ENCODE results near the gene ROBO1. TPM values are rescaled to one million over a fixed set of nuclear protein-coding genes. Genes with fewer than 3 reads are reported as not detected.

The ROBO1 gene
- total and polyA plus RNA-seq, 2 donors (not counting 3 experiments of a cell fraction or from before 2014, with no cell fraction given): 5.9 to 14.2 TPM

DNA sequence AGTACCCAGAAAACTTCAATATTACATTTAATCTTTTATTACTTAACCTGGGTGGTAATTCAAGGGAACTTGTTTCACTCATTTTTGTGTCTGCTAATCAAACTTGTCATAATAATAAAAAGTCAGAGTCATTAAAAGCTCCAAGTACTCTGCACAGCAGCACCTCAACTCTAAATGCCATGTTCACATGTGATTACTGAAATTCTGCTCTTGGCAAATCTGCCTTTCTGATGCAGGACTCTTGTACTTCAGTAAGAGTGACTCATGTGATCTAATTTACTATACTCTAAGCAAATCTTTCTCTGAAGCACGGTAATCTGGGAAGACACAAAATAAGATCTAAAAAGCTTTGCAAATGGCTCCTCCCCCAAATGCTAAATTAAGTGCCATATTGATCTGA lies 6.4 kb downstream of the ROBO1 start:
- H3K27ac ChIP-seq (ENCODE audit: insufficient read depth, low read depth, low read length): no peak overlapping the region
- no peaks in the 10 kb centered on the region for H3K9me1 ChIP-seq (replicated peaks; ENCODE audit: control insufficient read depth, extremely low read depth, insufficient read depth, low read length)
- H3K9ac ChIP-seq (replicated peaks; ENCODE audit: extremely low read depth, insufficient read depth, low read length): no peak overlapping the region
- CTCF ChIA-PET: no interaction called here
- peaks cover 0 to 5% of the 10 kb centered on the region in 2 experiments for H3K27me3 ChIP-seq (ENCODE audit: control insufficient read depth in 2 of 2, insufficient read depth in 2 of 2, low read length in 2 of 2)
- H3K4me3 ChIP-seq (replicated peaks in 1 of 3; ENCODE audit: insufficient read depth in 1 of 3, low read depth in 1 of 3, low read length in 3 of 3): no peak overlapping the region
- dilution Hi-C loops (cut with MboI; ENCODE audit: extremely low pct_ligation_motif_present, low sequenced_read_pairs): no loop called here
- H3K36me3 ChIP-seq (ENCODE audit: control insufficient read depth in 2 of 2, extremely low read depth in 1 of 2, insufficient read depth in 2 of 2, low read length in 2 of 2): no peaks in the 10 kb centered on the region
- H3K9me3 ChIP-seq (replicated peaks; ENCODE audit: control insufficient read depth, insufficient read depth, low read length): no peaks in the 10 kb centered on the region
- peaks cover 4% of the 10 kb centered on the region for H3K4me1 ChIP-seq (ENCODE audit: control insufficient read depth, extremely low read depth, insufficient read depth, low read length)
- no peak for TF ChIP-seq MAX (IDR thresholded peaks at IDR 0.05; ENCODE audit: insufficient read depth, insufficient read length)
- TF ChIP-seq POLR2AphosphoS5 (IDR thresholded peaks at IDR 0.05; ENCODE audit: insufficient read depth, low read depth, low read length): no peak
- TF ChIP-seq JUN (IDR thresholded peaks at IDR 0.05; ENCODE audit: borderline replicate concordance, insufficient read depth, insufficient read length, low read depth): no peak
- TF ChIP-seq FOS (IDR thresholded peaks at IDR 0.05; ENCODE audit: borderline replicate concordance, insufficient read depth, low read length): no peak
- BruUV-seq (replicated peaks): no TSS peak
- H3K79me2 ChIP-seq (ENCODE audit: control insufficient read depth, insufficient read depth, low read length): no peaks in the 10 kb centered on the region
- no peak overlapping the region for H3K4me2 ChIP-seq (ENCODE audit: insufficient read depth, low read length)
- no peak overlapping the region for H2AFZ ChIP-seq (ENCODE audit: low read depth, low read length)
- intact Hi-C loops (cut with micrococcal nuclease): no loop called here
- no peaks in the 10 kb centered on the region for H4K20me1 ChIP-seq (replicated peaks; ENCODE audit: control insufficient read depth, extremely low read depth, insufficient read depth, low read length)
- FAIRE-seq: no peak
- POLR2A ChIA-PET: no interaction called here
- no peak for DNase-seq (ENCODE audit: low read depth, low spot score)

DNA sequence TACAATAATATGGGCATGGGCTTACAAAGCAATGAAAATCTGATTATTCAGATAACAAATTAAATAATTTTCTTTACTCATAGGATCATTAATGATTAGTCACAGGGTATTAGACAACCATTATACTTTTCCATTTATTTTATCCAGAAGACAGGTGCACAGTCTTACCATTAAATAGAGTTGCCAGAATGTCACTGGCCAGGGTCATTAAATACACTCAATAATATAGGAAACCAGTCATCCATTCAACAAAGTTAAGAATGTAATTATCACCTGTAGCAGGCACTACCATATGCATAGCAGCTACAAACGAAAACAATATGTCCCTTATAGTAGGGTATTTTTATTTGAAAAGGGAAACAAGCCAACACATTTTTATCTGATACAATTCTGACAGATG lies 16.1 kb downstream of the ROBO1 start:
- TF ChIP-seq POLR2A (IDR thresholded peaks at IDR 0.05; ENCODE audit: low read depth, low read length) (no peak), GATA2 (IDR thresholded peaks at IDR 0.05; ENCODE audit: insufficient read depth, insufficient read length, low read depth, low read length) (no peak), JUN (IDR thresholded peaks at IDR 0.05; ENCODE audit: borderline replicate concordance, insufficient read depth, insufficient read length, low read depth) (no peak), POLR2AphosphoS5 (IDR thresholded peaks at IDR 0.05; ENCODE audit: insufficient read depth, low read depth, low read length) (no peak), FOS (IDR thresholded peaks at IDR 0.05; ENCODE audit: borderline replicate concordance, insufficient read depth, low read length) (no peak), MYC (IDR thresholded peaks at IDR 0.05; ENCODE audit: low read depth, low read length) (no peak), EZH2 (IDR thresholded peaks at IDR 0.05; ENCODE audit: borderline replicate concordance, low read depth, low read length, severe bottlenecking) (no peak), MAX (IDR thresholded peaks at IDR 0.05; ENCODE audit: insufficient read depth, insufficient read length) (no peak)
- TF ChIP-seq, protein P1, sequence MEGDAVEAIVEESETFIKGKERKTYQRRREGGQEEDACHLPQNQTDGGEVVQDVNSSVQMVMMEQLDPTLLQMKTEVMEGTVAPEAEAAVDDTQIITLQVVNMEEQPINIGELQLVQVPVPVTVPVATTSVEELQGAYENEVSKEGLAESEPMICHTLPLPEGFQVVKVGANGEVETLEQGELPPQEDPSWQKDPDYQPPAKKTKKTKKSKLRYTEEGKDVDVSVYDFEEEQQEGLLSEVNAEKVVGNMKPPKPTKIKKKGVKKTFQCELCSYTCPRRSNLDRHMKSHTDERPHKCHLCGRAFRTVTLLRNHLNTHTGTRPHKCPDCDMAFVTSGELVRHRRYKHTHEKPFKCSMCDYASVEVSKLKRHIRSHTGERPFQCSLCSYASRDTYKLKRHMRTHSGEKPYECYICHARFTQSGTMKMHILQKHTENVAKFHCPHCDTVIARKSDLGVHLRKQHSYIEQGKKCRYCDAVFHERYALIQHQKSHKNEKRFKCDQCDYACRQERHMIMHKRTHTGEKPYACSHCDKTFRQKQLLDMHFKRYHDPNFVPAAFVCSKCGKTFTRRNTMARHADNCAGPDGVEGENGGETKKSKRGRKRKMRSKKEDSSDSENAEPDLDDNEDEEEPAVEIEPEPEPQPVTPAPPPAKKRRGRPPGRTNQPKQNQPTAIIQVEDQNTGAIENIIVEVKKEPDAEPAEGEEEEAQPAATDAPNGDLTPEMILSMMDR (IDR thresholded peaks at IDR 0.05; ENCODE audit: extremely low read depth in 1 of 2, insufficient read depth in 1 of 2, low read depth in 1 of 2, low read length in 2 of 2): no peak
- no peaks in the 10 kb centered on the region for H3K9me1 ChIP-seq (replicated peaks; ENCODE audit: control insufficient read depth, extremely low read depth, insufficient read depth, low read length)
- no peaks in the 10 kb centered on the region for H3K9me3 ChIP-seq (replicated peaks; ENCODE audit: control insufficient read depth, insufficient read depth, low read length)
- no peak overlapping the region for H3K4me3 ChIP-seq (replicated peaks in 1 of 3; ENCODE audit: insufficient read depth in 1 of 3, low read depth in 1 of 3, low read length in 3 of 3)
- FAIRE-seq: no peak
- H3K79me2 ChIP-seq (ENCODE audit: control insufficient read depth, insufficient read depth, low read length): no peaks in the 10 kb centered on the region
- POLR2A ChIA-PET: no interaction called here
- H4K20me1 ChIP-seq (replicated peaks; ENCODE audit: control insufficient read depth, extremely low read depth, insufficient read depth, low read length): no peaks in the 10 kb centered on the region
- dilution Hi-C loops (cut with MboI; ENCODE audit: extremely low pct_ligation_motif_present, low sequenced_read_pairs): no loop called here
- H2AFZ ChIP-seq (ENCODE audit: low read depth, low read length): no peak overlapping the region
- H3K27ac ChIP-seq (ENCODE audit: insufficient read depth, low read depth, low read length): no peak overlapping the region
- CTCF ChIA-PET: no interaction called here
- intact Hi-C loops (cut with micrococcal nuclease): no loop called here
- no TSS peak for BruUV-seq (replicated peaks)
- no peaks in the 10 kb centered on the region for H3K36me3 ChIP-seq (ENCODE audit: control insufficient read depth in 2 of 2, extremely low read depth in 1 of 2, insufficient read depth in 2 of 2, low read length in 2 of 2)
- no peak overlapping the region for H3K4me2 ChIP-seq (ENCODE audit: insufficient read depth, low read length)
- no peak for DNase-seq (ENCODE audit: low read depth, low spot score)
- no peaks in the 10 kb centered on the region for H3K4me1 ChIP-seq (ENCODE audit: control insufficient read depth, extremely low read depth, insufficient read depth, low read length)
- no peak overlapping the region for H3K9ac ChIP-seq (replicated peaks; ENCODE audit: extremely low read depth, insufficient read depth, low read length)
- no peaks in the 10 kb centered on the region for H3K27me3 ChIP-seq (ENCODE audit: control insufficient read depth in 2 of 2, insufficient read depth in 2 of 2, low read length in 2 of 2)

All from endothelial cell of umbilical vein (primary cell).